ENCODE results near the gene GJA1.
"Not testable (repeated sequence)": the region's sequence is repeated elsewhere in the genome, so short reads cannot be mapped to it uniquely, and the experiment has no call there.

Gene GJA1

DNA sequence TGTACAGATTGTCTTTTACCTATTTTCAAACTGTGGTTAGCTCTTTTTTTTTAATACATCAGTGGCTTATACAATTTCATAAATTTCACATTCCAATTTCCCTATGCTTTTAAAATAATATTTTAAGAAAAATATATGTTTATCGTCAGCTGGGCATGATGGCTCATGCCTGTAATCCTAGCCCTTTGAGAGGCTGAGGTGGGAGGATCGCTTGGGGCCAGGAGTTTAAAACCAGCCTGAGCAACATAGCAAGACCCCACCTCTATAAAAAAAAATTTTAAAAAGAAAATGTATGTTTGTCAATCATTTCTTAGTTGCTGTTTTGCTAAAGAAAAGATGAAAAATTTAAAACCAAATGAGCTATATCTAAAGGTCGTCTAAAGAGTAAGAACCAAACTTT lies 3.4 kb downstream of the GJA1 start:
- FAIRE-seq: no peak

DNA sequence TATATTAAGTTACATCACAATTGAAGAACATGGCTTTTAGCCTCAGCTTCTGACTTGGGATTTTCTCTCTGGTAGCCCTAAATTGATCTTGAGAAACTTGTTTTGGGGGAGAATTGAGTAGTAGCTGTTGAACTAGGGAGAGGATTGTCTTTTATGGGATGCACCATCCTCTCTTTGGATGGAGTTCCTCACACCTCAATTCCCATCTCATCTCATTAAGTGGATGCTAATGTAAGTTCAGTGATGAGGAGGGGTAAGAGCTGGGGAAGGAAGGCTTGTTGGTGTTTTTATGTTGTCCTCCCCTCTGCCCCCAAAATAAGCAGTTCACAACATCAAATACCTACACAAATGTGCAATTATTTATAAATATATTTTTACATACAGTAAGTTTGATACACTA lies 4.0 kb downstream of the GJA1 start:
- DNase-seq (ENCODE audit: insufficient read length) (no peak), FAIRE-seq (no peak)
- no peak for TF ChIP-seq TAF1 (IDR thresholded peaks at IDR 0.05; ENCODE audit: borderline replicate concordance, low read depth, low read length)
- TF ChIP-seq POLR2AphosphoS5 (IDR thresholded peaks at IDR 0.05; ENCODE audit: low read depth, low read length): no peak
- TF ChIP-seq POLR2A (IDR thresholded peaks at IDR 0.05; ENCODE audit: low read depth, low read length): no peak

More for the DNA sequence above, 3.4 kb downstream of the GJA1 start:
- DNase-seq (ENCODE audit: insufficient read length): no peak
- no peak for TF ChIP-seq POLR2AphosphoS5 (IDR thresholded peaks at IDR 0.05; ENCODE audit: low read depth, low read length)

DNA sequence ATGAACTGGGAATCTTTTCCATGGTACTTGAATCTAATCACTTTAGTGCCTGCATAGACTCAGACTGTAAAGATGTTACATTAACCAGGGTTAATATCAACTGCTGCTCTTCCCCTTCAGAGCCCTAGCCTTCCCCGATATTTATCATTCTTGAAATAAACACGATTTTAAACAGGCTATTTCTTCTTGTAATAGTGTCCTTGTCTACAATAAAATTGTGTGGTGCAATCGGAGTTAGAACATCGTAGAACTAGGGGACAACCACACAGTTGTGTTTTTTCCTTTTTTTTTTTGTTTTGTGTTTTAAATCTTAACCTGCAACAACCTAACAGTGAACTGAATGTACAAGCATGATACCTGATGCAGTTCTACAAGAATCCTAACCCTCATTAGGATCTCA lies 4.5 kb downstream of the GJA1 start:
- TF ChIP-seq POLR2A (IDR thresholded peaks at IDR 0.05; ENCODE audit: low read depth, low read length) (no peak), TAF1 (IDR thresholded peaks at IDR 0.05; ENCODE audit: borderline replicate concordance, low read depth, low read length) (no peak), POLR2AphosphoS5 (IDR thresholded peaks at IDR 0.05; ENCODE audit: low read depth, low read length) (no peak)
- FAIRE-seq (no peak), DNase-seq (ENCODE audit: insufficient read length) (no peak)

- FAIRE-seq (no peak), DNase-seq (ENCODE audit: insufficient read length) (no peak)
- TF ChIP-seq POLR2AphosphoS5 (IDR thresholded peaks at IDR 0.05; ENCODE audit: low read depth, low read length) (no peak), TAF1 (IDR thresholded peaks at IDR 0.05; ENCODE audit: borderline replicate concordance, low read depth, low read length) (no peak), POLR2A (IDR thresholded peaks at IDR 0.05; ENCODE audit: low read depth, low read length) (no peak)
These were observed 6.0 kb downstream of the GJA1 start for GRCh38 chr6:121441477-121441876.

GRCh38 chr6:121442576-121442975 lies 7.1 kb downstream of the GJA1 start:
- TF ChIP-seq TAF1 (IDR thresholded peaks at IDR 0.05; ENCODE audit: borderline replicate concordance, low read depth, low read length): no peak
- TF ChIP-seq POLR2AphosphoS5 (IDR thresholded peaks at IDR 0.05; ENCODE audit: low read depth, low read length): no peak
- TF ChIP-seq POLR2A (IDR thresholded peaks at IDR 0.05; ENCODE audit: low read depth, low read length): no peak
- DNase-seq (ENCODE audit: insufficient read length): no peak
- FAIRE-seq: no peak

DNA sequence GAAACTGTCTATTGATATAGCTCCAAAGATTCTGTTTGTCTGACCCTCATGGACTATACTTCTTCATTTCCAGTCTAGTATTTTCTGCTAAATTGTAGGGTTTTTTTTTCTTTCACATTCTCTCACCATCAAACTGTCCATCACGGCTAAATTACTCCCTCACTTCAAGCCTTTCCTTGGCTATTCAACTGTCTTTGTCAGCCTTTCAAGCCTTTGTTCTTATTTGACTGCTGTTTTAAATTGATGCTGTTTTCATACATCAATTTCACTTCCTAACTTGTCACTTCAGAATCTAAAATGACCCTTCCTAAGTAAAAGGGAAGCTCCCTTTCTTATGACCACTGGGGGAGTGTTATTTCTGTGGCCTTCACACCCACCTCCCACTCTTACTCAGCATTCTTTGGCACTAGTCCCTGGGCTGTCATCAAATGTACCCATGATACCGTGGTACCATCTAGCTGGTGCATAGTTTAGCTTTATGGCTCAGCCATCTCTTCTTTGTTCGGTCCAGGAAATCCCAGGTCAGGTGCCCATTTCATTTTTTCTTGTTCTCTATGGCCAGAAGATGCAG lies 8.6 kb downstream of the GJA1 start:
- DNase-seq (ENCODE audit: insufficient read length): no peak
- FAIRE-seq: no peak
- TF ChIP-seq POLR2A (IDR thresholded peaks at IDR 0.05; ENCODE audit: low read depth, low read length) (no peak), POLR2AphosphoS5 (IDR thresholded peaks at IDR 0.05; ENCODE audit: low read depth, low read length) (no peak), TAF1 (IDR thresholded peaks at IDR 0.05; ENCODE audit: borderline replicate concordance, low read depth, low read length) (no peak)

DNA sequence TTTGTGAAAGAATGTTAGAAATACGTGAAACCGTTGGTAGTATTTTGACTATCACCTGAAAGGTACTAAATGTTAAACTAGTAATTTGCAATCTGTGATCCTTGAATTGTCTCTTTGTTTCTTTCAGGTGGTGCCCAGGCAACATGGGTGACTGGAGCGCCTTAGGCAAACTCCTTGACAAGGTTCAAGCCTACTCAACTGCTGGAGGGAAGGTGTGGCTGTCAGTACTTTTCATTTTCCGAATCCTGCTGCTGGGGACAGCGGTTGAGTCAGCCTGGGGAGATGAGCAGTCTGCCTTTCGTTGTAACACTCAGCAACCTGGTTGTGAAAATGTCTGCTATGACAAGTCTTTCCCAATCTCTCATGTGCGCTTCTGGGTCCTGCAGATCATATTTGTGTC lies 11.3 kb downstream of the GJA1 start:
- DNase-seq (ENCODE audit: insufficient read length); FAIRE-seq: not testable (repeated sequence)

- not testable (repeated sequence) for DNase-seq (ENCODE audit: insufficient read length); FAIRE-seq
These were observed 12.3 kb downstream of the GJA1 start for GRCh38 chr6:121447746-121448145.

- FAIRE-seq; DNase-seq (ENCODE audit: insufficient read length): not testable (repeated sequence)
These were observed 13.1 kb downstream of the GJA1 start for GRCh38 chr6:121448528-121448927.

- FAIRE-seq: no peak
- no peak for DNase-seq (ENCODE audit: insufficient read length)
- no peak for TF ChIP-seq TAF1 (IDR thresholded peaks at IDR 0.05; ENCODE audit: borderline replicate concordance, low read depth, low read length)
These were observed 13.9 kb downstream of the GJA1 start for GRCh38 chr6:121449331-121449730.

GRCh38 chr6:121450242-121450641 lies 14.8 kb downstream of the GJA1 start:
- TF ChIP-seq TAF1 (IDR thresholded peaks at IDR 0.05; ENCODE audit: borderline replicate concordance, low read depth, low read length): no peak
- TF ChIP-seq POLR2AphosphoS5 (IDR thresholded peaks at IDR 0.05; ENCODE audit: low read depth, low read length): no peak
- no peak for TF ChIP-seq POLR2A (IDR thresholded peaks at IDR 0.05; ENCODE audit: low read depth, low read length)
- no peak for FAIRE-seq
- no peak for DNase-seq (ENCODE audit: insufficient read length)

- no peak for DNase-seq (ENCODE audit: insufficient read length)
- TF ChIP-seq POLR2A (IDR thresholded peaks at IDR 0.05; ENCODE audit: low read depth, low read length) (no peak), TAF1 (IDR thresholded peaks at IDR 0.05; ENCODE audit: borderline replicate concordance, low read depth, low read length) (no peak), POLR2AphosphoS5 (IDR thresholded peaks at IDR 0.05; ENCODE audit: low read depth, low read length) (no peak)
- no peak for FAIRE-seq
These were observed 15.8 kb downstream of the GJA1 start for GRCh38 chr6:121451250-121451649.

GRCh38 chr6:121453191-121453590 lies 17.7 kb downstream of the GJA1 start:
- no peak for FAIRE-seq
- TF ChIP-seq POLR2A (IDR thresholded peaks at IDR 0.05; ENCODE audit: low read depth, low read length) (no peak), TAF1 (IDR thresholded peaks at IDR 0.05; ENCODE audit: borderline replicate concordance, low read depth, low read length) (no peak), POLR2AphosphoS5 (IDR thresholded peaks at IDR 0.05; ENCODE audit: low read depth, low read length) (no peak)

GRCh38 chr6:121460170-121460569 lies 24.7 kb downstream of the GJA1 start:
- no peak for TF ChIP-seq POLR2A (IDR thresholded peaks at IDR 0.05; ENCODE audit: low read depth, low read length)
- no peak for TF ChIP-seq TAF1 (IDR thresholded peaks at IDR 0.05; ENCODE audit: borderline replicate concordance, low read depth, low read length)
- no peak for TF ChIP-seq POLR2AphosphoS5 (IDR thresholded peaks at IDR 0.05; ENCODE audit: low read depth, low read length)
- FAIRE-seq (no peak), DNase-seq (ENCODE audit: insufficient read length) (no peak)

More at GRCh38 chr6:121453191-121453590, 17.7 kb downstream of the GJA1 start:
- no peak for DNase-seq (ENCODE audit: insufficient read length)

Measured in GM12892 (cell line).